WTC11 (cell line): ENCODE measurements around the gene NCS1. TPM values are rescaled to one million over a fixed set of nuclear protein-coding genes. Genes with fewer than 3 reads are reported as not detected.

Experiments
- ATAC-seq: fragments of 200-7000 bp; cut with Tn5 transposase; 2 replicates; pipeline ENCODE4 v1.10.0; 2021; ENCODE audit warnings: mild to moderate bottlenecking, moderate library complexity
- CTCF ChIA-PET: fragments of 300-600 bp; sonication (Branson Sonifier 250); formaldehyde crosslinking; loops from one replicate; lab custom pipeline; 2021; ENCODE audit warnings: antibody characterized with exemption; lab: Charles Lee
- POLR2A ChIA-PET: fragments of 350-600 bp; sonication (Branson Sonifier 250); formaldehyde crosslinking; loops from one replicate; lab custom pipeline; 2021; ENCODE audit warnings: antibody characterized with exemption; lab: Charles Lee
- DNase-seq: peaks from one replicate; pipeline ENCODE4 v3.0.0; 2021; ENCODE audit warnings: low spot score
- H3K27ac Mint-ChIP-seq: 2 replicates; pipeline ENCODE4 v1.8.0; 2021; ENCODE audit warnings: mixed read lengths
- H3K27me3 Mint-ChIP-seq: 2 replicates; pipeline ENCODE4 v1.8.0; 2021; ENCODE audit warnings: low read depth, mild to moderate bottlenecking, moderate library complexity, mixed read lengths
- H3K36me3 Mint-ChIP-seq: 2 replicates; pipeline ENCODE4 v1.8.0; 2021; ENCODE audit warnings: mixed read lengths
- H3K4me1 Mint-ChIP-seq: 2 replicates; pipeline ENCODE4 v1.8.0; 2022; ENCODE audit warnings: mixed read lengths
- H3K4me3 Mint-ChIP-seq: 2 replicates; pipeline ENCODE4 v1.8.0; 2021; ENCODE audit warnings: mild to moderate bottlenecking, moderate library complexity, mixed read lengths
- H3K9me3 Mint-ChIP-seq: 2 replicates; pipeline ENCODE4 v1.8.0; 2021; ENCODE audit warnings: mixed read lengths
- ETV6 ChIP-seq: sonication (generic); formaldehyde crosslinking; IDR thresholded peaks from 2 replicates; pipeline ENCODE4 v1.8.1; 2022; ENCODE audit warnings: mild to moderate bottlenecking, missing genetic modification reagents
- FOXP1 ChIP-seq: sonication (generic); formaldehyde crosslinking; IDR thresholded peaks from 2 replicates; pipeline ENCODE4 v1.8.0; 2022; ENCODE audit warnings: missing genetic modification reagents, mild to moderate bottlenecking, moderate library complexity, borderline replicate concordance
- GRHL2 ChIP-seq: fragments of 250-450 bp; sonication (Bioruptor Pico); IDR thresholded peaks from 2 replicates; pipeline ENCODE4 v1.8.0; 2022; ENCODE audit warnings: mild to moderate bottlenecking, moderate library complexity; ENCODE audit not compliant: insufficient replicate concordance, severe bottlenecking
- HMGA2 ChIP-seq: fragments of 250-450 bp; sonication (Bioruptor Pico); IDR thresholded peaks from 2 replicates; pipeline ENCODE4 v1.4.0; 2021; ENCODE audit warnings: mild to moderate bottlenecking, moderate library complexity
- IRF2 ChIP-seq: sonication (generic); formaldehyde crosslinking; IDR thresholded peaks from 2 replicates; pipeline ENCODE4 v1.8.0; 2022; ENCODE audit warnings: low read depth, missing genetic modification reagents, borderline replicate concordance
- JUN ChIP-seq: sonication (generic); formaldehyde crosslinking; IDR thresholded peaks from 2 replicates; pipeline ENCODE4 v1.8.0; 2023; ENCODE audit warnings: mild to moderate bottlenecking, missing genetic modification reagents
- NFATC4 ChIP-seq: fragments of 250-450 bp; sonication (Bioruptor Pico); IDR thresholded peaks from 2 replicates; pipeline ENCODE4 v1.9.0; 2021; ENCODE audit warnings: mild to moderate bottlenecking
- PRRX2 ChIP-seq: fragments of 250-450 bp; sonication (Bioruptor Pico); IDR thresholded peaks from 2 replicates; pipeline ENCODE4 v1.8.0; 2021; ENCODE audit warnings: mild to moderate bottlenecking
- RORB ChIP-seq: fragments of 250-450 bp; sonication (Bioruptor Pico); IDR thresholded peaks from 2 replicates; pipeline ENCODE4 v1.9.0; 2021; ENCODE audit warnings: mild to moderate bottlenecking
- SMAD4 ChIP-seq: sonication (generic); formaldehyde crosslinking; IDR thresholded peaks from 2 replicates; pipeline ENCODE4 v1.8.0; 2022; ENCODE audit warnings: mild to moderate bottlenecking, missing genetic modification reagents
- TCF7 ChIP-seq: sonication (generic); formaldehyde crosslinking; IDR thresholded peaks from 2 replicates; pipeline ENCODE4 v1.8.0; 2022; ENCODE audit warnings: mild to moderate bottlenecking, low read depth, missing genetic modification reagents, moderate library complexity
- ZNF263 ChIP-seq: sonication (generic); formaldehyde crosslinking; IDR thresholded peaks from 2 replicates; pipeline ENCODE4 v1.8.1; 2022; ENCODE audit warnings: low read depth, mild to moderate bottlenecking, moderate library complexity, missing genetic modification reagents
- total RNA-seq: library from RNA; stranded (reverse); gene quantifications from 3 replicates; pipeline ENCODE4 v1.2.3, GENCODE V29; 2021
- TF ChIP-seq, protein P1 (sequence below): sonication (generic); formaldehyde crosslinking; IDR thresholded peaks from 2 replicates; pipeline ENCODE4 v1.8.1; 2023; ENCODE audit warnings: mild to moderate bottlenecking, missing genetic modification reagents, borderline replicate concordance
- TF ChIP-seq, protein P2 (sequence below): sonication (generic); formaldehyde crosslinking; IDR thresholded peaks from 2 replicates; pipeline ENCODE4 v1.8.0; 2023; ENCODE audit warnings: missing genetic modification reagents
- TF ChIP-seq, protein P3 (sequence below): sonication (generic); formaldehyde crosslinking; IDR thresholded peaks from 2 replicates; pipeline ENCODE4 v1.8.0; 2022; ENCODE audit warnings: mild to moderate bottlenecking, missing genetic modification reagents
- TF ChIP-seq, protein P4 (sequence below): sonication (generic); formaldehyde crosslinking; IDR thresholded peaks from 2 replicates; pipeline ENCODE4 v1.8.0; 2022; ENCODE audit warnings: missing genetic modification reagents

NCS1 gene
- total RNA-seq, 1 experiment from 2014 or later = 32.4 TPM

DNA sequence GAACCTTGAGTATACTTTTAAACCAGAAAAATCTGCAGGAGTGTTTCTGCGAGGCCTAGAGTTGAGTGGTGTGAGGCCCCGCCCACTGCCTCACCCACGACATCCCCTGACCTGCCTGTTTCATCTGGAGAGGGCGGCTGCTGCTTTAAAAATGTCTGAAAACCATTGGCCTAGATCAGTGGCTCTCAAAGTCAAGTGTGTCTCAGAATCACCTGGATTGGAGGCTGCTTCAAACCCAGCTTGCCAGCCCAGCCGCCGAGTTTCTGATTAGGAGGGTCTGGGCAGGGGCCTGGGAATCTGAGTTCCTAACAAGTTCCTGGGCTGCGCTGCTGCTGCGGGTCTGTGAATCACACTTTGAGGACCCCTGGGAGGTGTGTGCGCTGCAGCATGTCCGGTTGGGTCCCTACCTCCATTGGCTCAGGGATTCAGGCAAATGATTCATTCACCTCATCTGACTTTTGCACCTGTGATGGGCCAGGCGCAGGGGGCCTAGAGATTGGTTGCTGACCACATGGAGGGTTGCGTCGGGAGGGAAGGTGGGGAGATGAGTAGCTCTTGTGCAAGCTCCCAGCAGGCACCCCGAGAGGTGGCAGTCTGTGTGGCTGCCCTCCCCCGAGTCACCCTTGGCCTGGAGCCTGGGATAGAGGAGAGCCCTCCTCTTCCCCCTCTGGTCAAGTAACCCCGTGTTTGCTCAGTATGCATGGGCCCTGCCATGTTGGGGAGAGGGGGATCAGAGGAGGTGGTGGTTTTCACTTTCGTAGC lies 65.7 kb downstream of the NCS1 start:
- peaks cover 21% of the 10 kb centered on the region for H3K4me1 Mint-ChIP-seq
- no peak overlapping the region for H3K4me3 Mint-ChIP-seq
- DNase-seq (no peak), ATAC-seq (0 out of 2 replicates have a peak, but pooled peaks have one; percentile 4)
- H3K27me3 Mint-ChIP-seq = peaks cover 13% of the 10 kb centered on the region
- H3K36me3 Mint-ChIP-seq = peaks cover 3% of the 10 kb centered on the region
- ChIA-PET CTCF (interaction anchor here (0.8 to 1.3 kb wide), 2 partner anchors 27 to 120 kb away, joined by 3 read pairs; partner anchors contain the start of gene HMCN2), POLR2A (no interaction called here)
- peak overlapping the region; percentile 27; the same call in 1 of the 2 replicates for H3K27ac Mint-ChIP-seq
- no peaks in the 10 kb centered on the region for H3K9me3 Mint-ChIP-seq
- TF ChIP-seq FOXP1 (CRISPR knock-in tag) (no peak), GRHL2 (CRISPR knock-in tag) (no peak), ETV6 (CRISPR knock-in tag) (no peak), HMGA2 (CRISPR knock-in tag) (no peak), SMAD4 (CRISPR knock-in tag) (no peak), RORB (no peak), ZNF263 (CRISPR knock-in tag) (no peak), IRF2 (CRISPR knock-in tag) (no peak)
- TF ChIP-seq, protein P1, sequence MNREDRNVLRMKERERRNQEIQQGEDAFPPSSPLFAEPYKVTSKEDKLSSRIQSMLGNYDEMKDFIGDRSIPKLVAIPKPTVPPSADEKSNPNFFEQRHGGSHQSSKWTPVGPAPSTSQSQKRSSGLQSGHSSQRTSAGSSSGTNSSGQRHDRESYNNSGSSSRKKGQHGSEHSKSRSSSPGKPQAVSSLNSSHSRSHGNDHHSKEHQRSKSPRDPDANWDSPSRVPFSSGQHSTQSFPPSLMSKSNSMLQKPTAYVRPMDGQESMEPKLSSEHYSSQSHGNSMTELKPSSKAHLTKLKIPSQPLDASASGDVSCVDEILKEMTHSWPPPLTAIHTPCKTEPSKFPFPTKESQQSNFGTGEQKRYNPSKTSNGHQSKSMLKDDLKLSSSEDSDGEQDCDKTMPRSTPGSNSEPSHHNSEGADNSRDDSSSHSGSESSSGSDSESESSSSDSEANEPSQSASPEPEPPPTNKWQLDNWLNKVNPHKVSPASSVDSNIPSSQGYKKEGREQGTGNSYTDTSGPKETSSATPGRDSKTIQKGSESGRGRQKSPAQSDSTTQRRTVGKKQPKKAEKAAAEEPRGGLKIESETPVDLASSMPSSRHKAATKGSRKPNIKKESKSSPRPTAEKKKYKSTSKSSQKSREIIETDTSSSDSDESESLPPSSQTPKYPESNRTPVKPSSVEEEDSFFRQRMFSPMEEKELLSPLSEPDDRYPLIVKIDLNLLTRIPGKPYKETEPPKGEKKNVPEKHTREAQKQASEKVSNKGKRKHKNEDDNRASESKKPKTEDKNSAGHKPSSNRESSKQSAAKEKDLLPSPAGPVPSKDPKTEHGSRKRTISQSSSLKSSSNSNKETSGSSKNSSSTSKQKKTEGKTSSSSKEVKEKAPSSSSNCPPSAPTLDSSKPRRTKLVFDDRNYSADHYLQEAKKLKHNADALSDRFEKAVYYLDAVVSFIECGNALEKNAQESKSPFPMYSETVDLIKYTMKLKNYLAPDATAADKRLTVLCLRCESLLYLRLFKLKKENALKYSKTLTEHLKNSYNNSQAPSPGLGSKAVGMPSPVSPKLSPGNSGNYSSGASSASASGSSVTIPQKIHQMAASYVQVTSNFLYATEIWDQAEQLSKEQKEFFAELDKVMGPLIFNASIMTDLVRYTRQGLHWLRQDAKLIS (CRISPR knock-in tag) = no peak
- TF ChIP-seq, all 79 proteins: peak for 0

DNA sequence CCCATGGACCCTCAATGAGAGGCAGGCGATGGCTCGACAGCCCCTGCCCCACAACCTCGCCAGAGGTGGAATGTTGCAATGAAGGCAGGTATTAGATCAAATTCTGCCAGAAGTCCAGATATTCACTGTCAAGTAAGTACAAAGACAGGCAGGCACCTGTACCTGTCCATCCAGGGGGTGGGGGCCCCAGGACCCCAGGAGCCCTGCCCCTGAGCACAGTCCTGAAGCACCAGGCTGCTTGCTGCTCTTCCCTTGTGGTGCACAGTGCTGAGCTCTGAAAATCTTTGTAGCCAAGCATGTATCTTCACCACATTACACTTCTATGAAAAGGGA lies 67.1 kb downstream of the NCS1 start:
- Mint-ChIP-seq H3K4me3 (no peak overlapping the region), H3K27ac (no peak overlapping the region), H3K4me1 (peaks cover 19% of the 10 kb centered on the region), H3K27me3 (peaks cover 14% of the 10 kb centered on the region), H3K9me3 (no peaks in the 10 kb centered on the region), H3K36me3 (no peaks in the 10 kb centered on the region)
- DNase-seq (no peak), ATAC-seq (no peak)
- TF ChIP-seq, protein P2, sequence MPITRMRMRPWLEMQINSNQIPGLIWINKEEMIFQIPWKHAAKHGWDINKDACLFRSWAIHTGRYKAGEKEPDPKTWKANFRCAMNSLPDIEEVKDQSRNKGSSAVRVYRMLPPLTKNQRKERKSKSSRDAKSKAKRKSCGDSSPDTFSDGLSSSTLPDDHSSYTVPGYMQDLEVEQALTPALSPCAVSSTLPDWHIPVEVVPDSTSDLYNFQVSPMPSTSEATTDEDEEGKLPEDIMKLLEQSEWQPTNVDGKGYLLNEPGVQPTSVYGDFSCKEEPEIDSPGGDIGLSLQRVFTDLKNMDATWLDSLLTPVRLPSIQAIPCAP = no peak
- TF ChIP-seq TCF7 (CRISPR knock-in tag) (no peak), JUN (CRISPR knock-in tag) (no peak), SMAD4 (CRISPR knock-in tag) (no peak), NFATC4 (no peak), GRHL2 (CRISPR knock-in tag) (no peak), PRRX2 (no peak), FOXP1 (CRISPR knock-in tag) (no peak)
- TF ChIP-seq, protein P3, sequence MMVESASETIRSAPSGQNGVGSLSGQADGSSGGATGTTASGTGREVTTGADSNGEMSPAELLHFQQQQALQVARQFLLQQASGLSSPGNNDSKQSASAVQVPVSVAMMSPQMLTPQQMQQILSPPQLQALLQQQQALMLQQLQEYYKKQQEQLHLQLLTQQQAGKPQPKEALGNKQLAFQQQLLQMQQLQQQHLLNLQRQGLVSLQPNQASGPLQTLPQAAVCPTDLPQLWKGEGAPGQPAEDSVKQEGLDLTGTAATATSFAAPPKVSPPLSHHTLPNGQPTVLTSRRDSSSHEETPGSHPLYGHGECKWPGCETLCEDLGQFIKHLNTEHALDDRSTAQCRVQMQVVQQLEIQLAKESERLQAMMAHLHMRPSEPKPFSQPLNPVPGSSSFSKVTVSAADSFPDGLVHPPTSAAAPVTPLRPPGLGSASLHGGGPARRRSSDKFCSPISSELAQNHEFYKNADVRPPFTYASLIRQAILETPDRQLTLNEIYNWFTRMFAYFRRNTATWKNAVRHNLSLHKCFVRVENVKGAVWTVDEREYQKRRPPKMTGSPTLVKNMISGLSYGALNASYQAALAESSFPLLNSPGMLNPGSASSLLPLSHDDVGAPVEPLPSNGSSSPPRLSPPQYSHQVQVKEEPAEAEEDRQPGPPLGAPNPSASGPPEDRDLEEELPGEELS (CRISPR knock-in tag) = no peak
- TF ChIP-seq, protein P4, sequence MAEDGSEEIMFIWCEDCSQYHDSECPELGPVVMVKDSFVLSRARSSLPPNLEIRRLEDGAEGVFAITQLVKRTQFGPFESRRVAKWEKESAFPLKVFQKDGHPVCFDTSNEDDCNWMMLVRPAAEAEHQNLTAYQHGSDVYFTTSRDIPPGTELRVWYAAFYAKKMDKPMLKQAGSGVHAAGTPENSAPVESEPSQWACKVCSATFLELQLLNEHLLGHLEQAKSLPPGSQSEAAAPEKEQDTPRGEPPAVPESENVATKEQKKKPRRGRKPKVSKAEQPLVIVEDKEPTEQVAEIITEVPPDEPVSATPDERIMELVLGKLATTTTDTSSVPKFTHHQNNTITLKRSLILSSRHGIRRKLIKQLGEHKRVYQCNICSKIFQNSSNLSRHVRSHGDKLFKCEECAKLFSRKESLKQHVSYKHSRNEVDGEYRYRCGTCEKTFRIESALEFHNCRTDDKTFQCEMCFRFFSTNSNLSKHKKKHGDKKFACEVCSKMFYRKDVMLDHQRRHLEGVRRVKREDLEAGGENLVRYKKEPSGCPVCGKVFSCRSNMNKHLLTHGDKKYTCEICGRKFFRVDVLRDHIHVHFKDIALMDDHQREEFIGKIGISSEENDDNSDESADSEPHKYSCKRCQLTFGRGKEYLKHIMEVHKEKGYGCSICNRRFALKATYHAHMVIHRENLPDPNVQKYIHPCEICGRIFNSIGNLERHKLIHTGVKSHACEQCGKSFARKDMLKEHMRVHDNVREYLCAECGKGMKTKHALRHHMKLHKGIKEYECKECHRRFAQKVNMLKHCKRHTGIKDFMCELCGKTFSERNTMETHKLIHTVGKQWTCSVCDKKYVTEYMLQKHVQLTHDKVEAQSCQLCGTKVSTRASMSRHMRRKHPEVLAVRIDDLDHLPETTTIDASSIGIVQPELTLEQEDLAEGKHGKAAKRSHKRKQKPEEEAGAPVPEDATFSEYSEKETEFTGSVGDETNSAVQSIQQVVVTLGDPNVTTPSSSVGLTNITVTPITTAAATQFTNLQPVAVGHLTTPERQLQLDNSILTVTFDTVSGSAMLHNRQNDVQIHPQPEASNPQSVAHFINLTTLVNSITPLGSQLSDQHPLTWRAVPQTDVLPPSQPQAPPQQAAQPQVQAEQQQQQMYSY (CRISPR knock-in tag) = no peak
- CTCF ChIA-PET = interaction anchor here (1.2 kb wide), 1 partner anchor 100 kb away, joined by 3 read pairs; no protein-coding TSS in a partner anchor
- POLR2A ChIA-PET = no interaction called here
